Measurements from ENCODE around the gene MTA3.

GRCh38 chr2:42741140-42741539 is 172.7 kb downstream of the MTA3 start:
- TF ChIP-seq CTCF (IDR thresholded peaks at IDR 0.05) (no peak), EZH2 (IDR thresholded peaks at IDR 0.05; ENCODE audit: borderline replicate concordance, insufficient read depth, low read depth, low read length, poor library complexity, severe bottlenecking) (no peak)

All from B cell (primary cell).